CMK (cell line): ENCODE measurements around the gene MRC2.

Experiments
- DNase-seq: peaks from one replicate; pipeline ENCODE4 v3.0.0-alpha.2; 2010; ENCODE audit warnings: low read depth

Gene MRC2

DNA sequence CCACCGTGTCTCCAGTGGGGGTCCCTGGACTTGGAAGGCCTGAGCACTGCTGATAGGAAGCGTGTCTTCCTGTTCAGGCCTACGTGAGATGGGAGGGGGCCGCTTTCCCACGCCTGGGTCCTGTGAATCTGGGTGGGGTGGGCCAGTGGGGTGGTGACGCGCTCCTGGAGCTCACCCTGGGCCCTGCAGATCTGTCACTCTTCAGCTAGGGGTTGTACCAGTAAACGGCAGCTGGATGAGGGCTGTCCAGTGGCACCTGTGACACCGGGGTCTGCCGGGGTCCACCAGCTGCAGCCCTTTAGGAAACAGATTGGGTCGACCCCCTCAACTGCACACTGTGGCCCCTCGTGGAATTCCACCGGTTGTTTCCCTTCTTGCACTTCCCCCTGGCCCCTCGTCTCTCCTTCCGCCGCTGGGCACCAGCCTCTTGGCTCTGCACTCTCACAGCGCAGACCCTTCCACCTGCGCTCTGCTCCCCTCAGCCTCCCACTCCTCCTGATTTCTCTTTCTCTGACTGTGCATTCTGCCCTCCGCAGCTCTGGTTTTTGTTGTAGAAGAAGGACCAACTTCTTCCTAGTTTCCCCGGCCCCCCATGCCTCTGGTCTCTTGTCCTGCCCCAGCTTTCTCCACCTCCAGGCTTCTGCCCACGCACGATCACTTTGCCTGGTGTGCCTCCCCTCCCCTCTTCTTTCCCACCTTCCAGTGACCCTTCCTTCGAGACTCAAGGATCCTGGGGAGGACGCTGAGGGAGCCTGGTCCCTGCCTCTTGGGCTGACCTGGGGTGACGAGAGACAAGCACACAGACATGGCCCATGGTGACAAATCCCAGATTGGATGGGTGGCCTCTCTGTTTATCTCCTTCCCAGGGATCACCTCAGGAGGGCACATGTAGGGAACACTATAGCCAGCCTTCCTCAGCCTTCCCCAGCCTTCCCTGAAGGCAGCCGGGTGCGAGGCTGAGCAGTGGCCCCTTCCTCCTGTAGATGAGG is 4.8 kb downstream of the MRC2 start:
- no peak for DNase-seq

GRCh38 chr17:62637809-62638208 is 10.3 kb downstream of the MRC2 start:
- DNase-seq, result no peak

- no peak for DNase-seq
Measured at GRCh38 chr17:62641153-62641552, 13.7 kb downstream of the MRC2 start.

DNA sequence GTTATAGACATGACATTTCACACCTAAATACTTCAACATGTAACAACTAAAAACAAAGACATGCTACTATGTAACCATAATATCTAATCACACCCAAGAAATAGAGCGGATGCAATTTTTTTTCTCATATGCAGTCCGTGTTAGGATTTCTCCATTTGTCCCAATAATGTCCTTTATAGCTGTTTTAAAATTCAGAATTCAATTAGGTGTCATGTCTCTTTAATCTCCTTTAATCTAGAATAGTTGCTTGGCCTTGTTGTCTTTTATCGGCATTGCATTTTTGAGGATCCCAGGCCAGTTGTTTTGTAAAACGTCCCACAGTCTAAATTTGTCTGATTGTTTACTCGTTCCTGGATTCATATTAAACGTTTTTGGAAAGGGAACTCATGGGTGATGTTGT is 14.5 kb downstream of the MRC2 start:
- DNase-seq, result no peak

DNA sequence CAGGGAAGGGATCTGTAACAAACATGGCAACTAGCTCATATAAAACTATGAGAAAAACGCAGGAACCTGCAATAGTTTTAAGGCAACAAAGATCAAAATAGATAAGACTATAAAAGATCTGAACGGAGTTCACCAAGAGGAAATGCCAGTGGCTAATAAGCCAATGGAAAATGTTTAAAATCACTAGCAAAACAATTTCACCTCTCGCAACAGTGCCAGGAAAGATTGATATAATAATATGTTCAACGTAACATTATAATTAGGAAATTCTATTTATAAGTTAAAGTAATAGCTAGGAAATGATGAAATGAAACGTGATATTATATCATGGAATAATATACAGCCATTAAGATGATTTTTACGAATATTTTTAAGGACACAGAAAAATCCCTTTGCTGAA is 16.0 kb downstream of the MRC2 start:
- DNase-seq, result no peak

DNA sequence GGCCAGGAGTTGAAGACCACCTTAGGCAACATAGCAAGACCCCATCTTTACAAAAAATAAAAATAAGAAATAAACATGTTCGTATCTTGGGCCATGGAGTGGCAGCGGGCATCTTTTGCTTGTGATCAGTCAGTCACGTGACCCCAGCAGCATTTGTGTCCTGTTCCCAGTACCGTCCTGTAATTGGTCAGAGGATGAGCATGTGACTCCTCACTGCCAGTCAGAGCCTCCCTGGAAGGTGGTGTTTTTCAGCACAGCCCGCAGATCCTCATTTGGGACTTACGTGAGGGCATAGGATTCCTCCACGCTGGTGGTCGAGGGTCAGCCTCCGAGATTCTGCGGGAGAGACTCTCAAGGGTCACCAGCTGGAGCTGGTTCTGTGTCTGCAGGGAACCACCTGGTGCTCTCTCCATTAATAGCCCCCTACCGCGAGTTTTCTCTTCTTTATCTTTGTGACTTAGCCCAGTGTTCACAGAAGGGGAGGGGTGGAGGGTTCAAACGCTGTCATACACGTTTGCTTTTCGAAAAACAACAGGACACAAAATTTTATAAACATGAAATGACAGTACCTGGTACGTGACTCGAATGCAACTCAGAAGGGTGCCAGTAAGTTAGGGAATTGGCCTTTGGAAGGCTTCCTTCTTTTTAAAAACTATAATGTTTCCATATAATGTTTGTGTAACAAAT is 17.2 kb downstream of the MRC2 start:
- no peak for DNase-seq

- no peak for DNase-seq
Measured at GRCh38 chr17:62648251-62648955, 20.9 kb downstream of the MRC2 start.

GRCh38 chr17:62648956-62649294 is 21.5 kb downstream of the MRC2 start:
- no peak for DNase-seq

DNA sequence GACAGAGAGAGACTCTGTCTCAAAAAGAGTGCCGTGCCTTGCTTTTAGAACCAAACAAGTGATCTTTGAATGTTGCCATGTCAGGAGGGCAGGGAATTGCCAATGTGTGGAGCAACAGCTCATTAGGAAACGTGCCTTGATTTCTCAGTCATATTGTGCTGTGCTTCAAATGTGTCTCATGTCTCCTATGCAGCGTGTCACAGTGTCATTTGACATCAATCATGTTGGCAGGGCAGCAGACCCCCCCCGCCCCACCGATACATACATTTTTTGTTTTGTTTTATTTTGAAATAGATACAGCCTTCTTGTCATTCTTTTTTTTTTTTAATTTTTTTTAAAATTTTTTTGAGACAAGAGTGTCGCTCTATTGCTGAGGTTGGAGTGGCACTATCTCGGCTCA is 22.1 kb downstream of the MRC2 start:
- no peak for DNase-seq

- DNase-seq, result no peak
Measured at GRCh38 chr17:62650587-62650986, 23.1 kb downstream of the MRC2 start.

- peak; percentile 55 for DNase-seq
Measured at GRCh38 chr17:62652251-62653001, 25.0 kb downstream of the MRC2 start.

- no peak for DNase-seq
Measured at GRCh38 chr17:62653002-62653825, 25.7 kb downstream of the MRC2 start.

- no peak for DNase-seq
Measured at GRCh38 chr17:62653826-62654761, 26.6 kb downstream of the MRC2 start.

- DNase-seq, result no peak
Measured at GRCh38 chr17:62655656-62656055, 28.2 kb downstream of the MRC2 start.

GRCh38 chr17:62656446-62656845 is 29.0 kb downstream of the MRC2 start:
- no peak for DNase-seq

DNA sequence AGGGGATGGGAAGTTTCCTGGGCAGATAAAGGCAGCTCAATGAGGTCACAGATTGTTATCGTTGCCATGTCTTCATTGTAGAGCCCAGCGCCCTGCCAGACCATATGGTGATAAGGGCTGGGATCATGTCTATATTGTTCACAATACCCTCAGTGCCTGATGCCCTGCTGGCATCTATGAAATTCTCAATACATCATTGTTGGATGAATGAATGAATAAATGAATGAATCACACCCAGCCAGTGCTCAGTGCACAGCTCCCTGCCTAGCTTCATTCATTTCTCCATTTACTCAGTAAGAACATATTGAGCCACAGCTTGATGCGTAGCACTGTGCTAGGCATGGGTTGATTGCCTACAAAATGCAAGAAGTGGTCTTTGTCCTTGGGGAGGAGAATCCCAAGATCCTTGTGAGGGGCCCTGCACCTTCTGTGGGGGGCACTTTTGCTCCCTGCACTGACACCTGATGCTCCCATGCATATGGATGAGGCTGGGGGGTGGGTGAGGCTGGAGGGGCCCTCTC is 29.7 kb downstream of the MRC2 start:
- no peak for DNase-seq

- no peak for DNase-seq
Measured at GRCh38 chr17:62657690-62658089, 30.2 kb downstream of the MRC2 start.

- no peak for DNase-seq
Measured at GRCh38 chr17:62658136-62658920, 30.9 kb downstream of the MRC2 start.

DNA sequence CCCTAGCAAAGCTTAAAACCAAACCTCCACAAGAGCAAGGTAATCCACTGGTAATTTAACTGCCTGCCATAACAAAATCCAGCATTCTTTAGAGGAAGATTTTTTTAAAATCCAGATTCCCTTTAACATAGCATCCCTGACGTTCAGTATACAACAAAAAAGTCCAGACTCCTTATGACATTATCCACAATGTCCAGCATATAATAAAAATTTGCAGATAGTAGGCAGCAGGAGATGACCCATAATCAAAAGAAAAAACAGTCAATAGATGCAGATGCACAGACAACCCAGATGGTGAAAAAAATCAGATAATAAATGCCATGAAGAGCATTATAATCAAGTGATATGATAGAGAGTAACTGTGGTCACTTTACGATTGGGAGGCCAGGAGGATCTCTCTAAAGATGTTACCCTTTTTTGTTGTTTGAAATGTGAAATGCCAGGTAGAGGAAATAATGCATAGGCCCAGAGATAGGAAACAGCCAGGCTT is 33.2 kb downstream of the MRC2 start:
- DNase-seq, result no peak
